CD4-positive, alpha-beta T cell treated with Interleukin-21 for 1 hour (primary cell): Measurements from ENCODE around the gene CASKIN2.
"Not testable (repeated sequence)": the region's sequence is repeated elsewhere in the genome, so short reads cannot be mapped to it uniquely, and the experiment has no call there.

Experiments
- DNase-seq: peaks from one replicate; pipeline ENCODE4 v3.0.0-alpha.2; 2020

Gene CASKIN2

GRCh38 chr17:75488693-75489510 lies 26.4 kb downstream of the CASKIN2 start:
- no peak for DNase-seq

GRCh38 chr17:75487351-75488070 lies 27.8 kb downstream of the CASKIN2 start:
- DNase-seq: peak; percentile 55

GRCh38 chr17:75486951-75487350 lies 28.4 kb downstream of the CASKIN2 start:
- DNase-seq: no peak

GRCh38 chr17:75486151-75486550 lies 29.2 kb downstream of the CASKIN2 start:
- no peak for DNase-seq

GRCh38 chr17:75485688-75486087 lies 29.6 kb downstream of the CASKIN2 start:
- DNase-seq: no peak

GRCh38 chr17:75482098-75482942 lies 33.0 kb downstream of the CASKIN2 start:
- no peak for DNase-seq

GRCh38 chr17:75481194-75482068 lies 33.9 kb downstream of the CASKIN2 start:
- DNase-seq: no peak

- no peak for DNase-seq
Observed at GRCh38 chr17:75480281-75480680, 35.1 kb downstream of the CASKIN2 start.

GRCh38 chr17:75478508-75478907 lies 36.8 kb downstream of the CASKIN2 start:
- no peak for DNase-seq

GRCh38 chr17:75477490-75477862 lies 37.9 kb downstream of the CASKIN2 start:
- not testable (repeated sequence) for DNase-seq

- no peak for DNase-seq
Observed at GRCh38 chr17:75476752-75477489, 38.4 kb downstream of the CASKIN2 start.

GRCh38 chr17:75476271-75476671 lies 39.1 kb downstream of the CASKIN2 start:
- no peak for DNase-seq

GRCh38 chr17:75475851-75476250 lies 39.5 kb downstream of the CASKIN2 start:
- no peak for DNase-seq

GRCh38 chr17:75475144-75475835 lies 40.0 kb downstream of the CASKIN2 start:
- DNase-seq: no peak

- no peak for DNase-seq
Observed at GRCh38 chr17:75474736-75475135, 40.6 kb downstream of the CASKIN2 start.

GRCh38 chr17:75473246-75473645 lies 42.1 kb downstream of the CASKIN2 start:
- no peak for DNase-seq

- no peak for DNase-seq
Observed at GRCh38 chr17:75472119-75472518, 43.2 kb downstream of the CASKIN2 start.

GRCh38 chr17:75471207-75471606 lies 44.1 kb downstream of the CASKIN2 start:
- DNase-seq: no peak

- DNase-seq: no peak
Observed at GRCh38 chr17:75468779-75469373, 46.5 kb downstream of the CASKIN2 start.

GRCh38 chr17:75468291-75468754 lies 47.0 kb downstream of the CASKIN2 start:
- no peak for DNase-seq
